ENCODE measurements around the gene RIPOR2. TPM values are rescaled to one million over a fixed set of nuclear protein-coding genes. Genes with fewer than 3 reads are reported as not detected.

RIPOR2 gene
- total RNA-seq, 1 donor from 2014 or later: 1.1 TPM

- H3K27me3 Mint-ChIP-seq (ENCODE audit: unreplicated experiment): peaks cover 3% of the 10 kb centered on the region
- no peaks in the 10 kb centered on the region for H3K9me3 Mint-ChIP-seq (ENCODE audit: unreplicated experiment)
- no peak for TF ChIP-seq CTCF (IDR thresholded peaks at IDR 0.05; ENCODE audit: unreplicated experiment)
- H3K27ac Mint-ChIP-seq (ENCODE audit: unreplicated experiment): no peak overlapping the region
- no peaks in the 10 kb centered on the region for H3K4me1 Mint-ChIP-seq (ENCODE audit: unreplicated experiment)
- no peak overlapping the region for H3K4me3 Mint-ChIP-seq (ENCODE audit: unreplicated experiment)
- H3K36me3 Mint-ChIP-seq (ENCODE audit: low read depth, unreplicated experiment): no peaks in the 10 kb centered on the region
- DNase-seq (ENCODE audit: low spot score): no peak
These were observed 173.9 kb downstream of the RIPOR2 start for GRCh38 chr6:24761851-24762250.

GRCh38 chr6:24761193-24761835, 174.4 kb downstream of the RIPOR2 start:
- Mint-ChIP-seq H3K27me3 (ENCODE audit: unreplicated experiment) (peaks cover 3% of the 10 kb centered on the region), H3K4me3 (ENCODE audit: unreplicated experiment) (no peak overlapping the region), H3K9me3 (ENCODE audit: unreplicated experiment) (no peaks in the 10 kb centered on the region), H3K4me1 (ENCODE audit: unreplicated experiment) (no peaks in the 10 kb centered on the region), H3K27ac (ENCODE audit: unreplicated experiment) (no peak overlapping the region), H3K36me3 (ENCODE audit: low read depth, unreplicated experiment) (no peaks in the 10 kb centered on the region)
- no peak for TF ChIP-seq CTCF (IDR thresholded peaks at IDR 0.05; ENCODE audit: unreplicated experiment)
- DNase-seq (ENCODE audit: low spot score): no peak

GRCh38 chr6:24760210-24760609, 175.6 kb downstream of the RIPOR2 start:
- no peak for DNase-seq (ENCODE audit: low spot score)
- no peak for TF ChIP-seq CTCF (IDR thresholded peaks at IDR 0.05; ENCODE audit: unreplicated experiment)
- Mint-ChIP-seq H3K4me3 (ENCODE audit: unreplicated experiment) (no peak overlapping the region), H3K4me1 (ENCODE audit: unreplicated experiment) (no peaks in the 10 kb centered on the region), H3K27ac (ENCODE audit: unreplicated experiment) (no peak overlapping the region), H3K27me3 (ENCODE audit: unreplicated experiment) (peaks cover 3% of the 10 kb centered on the region), H3K9me3 (ENCODE audit: unreplicated experiment) (no peaks in the 10 kb centered on the region), H3K36me3 (ENCODE audit: low read depth, unreplicated experiment) (no peaks in the 10 kb centered on the region)

GRCh38 chr6:24759718-24760117, 176.0 kb downstream of the RIPOR2 start:
- H3K4me3 Mint-ChIP-seq (ENCODE audit: unreplicated experiment): no peak overlapping the region
- no peaks in the 10 kb centered on the region for H3K36me3 Mint-ChIP-seq (ENCODE audit: low read depth, unreplicated experiment)
- peaks cover 2% of the 10 kb centered on the region for H3K27me3 Mint-ChIP-seq (ENCODE audit: unreplicated experiment)
- TF ChIP-seq CTCF (IDR thresholded peaks at IDR 0.05; ENCODE audit: unreplicated experiment): no peak
- no peaks in the 10 kb centered on the region for H3K4me1 Mint-ChIP-seq (ENCODE audit: unreplicated experiment)
- no peaks in the 10 kb centered on the region for H3K9me3 Mint-ChIP-seq (ENCODE audit: unreplicated experiment)
- DNase-seq (ENCODE audit: low spot score): no peak
- H3K27ac Mint-ChIP-seq (ENCODE audit: unreplicated experiment): no peak overlapping the region

GRCh38 chr6:24757611-24758010, 178.1 kb downstream of the RIPOR2 start:
- Mint-ChIP-seq H3K27me3 (ENCODE audit: unreplicated experiment) (no peaks in the 10 kb centered on the region), H3K36me3 (ENCODE audit: low read depth, unreplicated experiment) (no peaks in the 10 kb centered on the region), H3K9me3 (ENCODE audit: unreplicated experiment) (no peaks in the 10 kb centered on the region), H3K4me1 (ENCODE audit: unreplicated experiment) (no peaks in the 10 kb centered on the region), H3K27ac (ENCODE audit: unreplicated experiment) (no peak overlapping the region), H3K4me3 (ENCODE audit: unreplicated experiment) (no peak overlapping the region)
- no peak for TF ChIP-seq CTCF (IDR thresholded peaks at IDR 0.05; ENCODE audit: unreplicated experiment)
- DNase-seq (ENCODE audit: low spot score): no peak
